ENCODE results near the gene RAF1. TPM values are rescaled to one million over a fixed set of nuclear protein-coding genes. Genes with fewer than 3 reads are reported as not detected.

RAF1 gene
- total and polyA plus RNA-seq, 2 of the 8 experiments (the other 6 are each of a cell fraction or from before 2014, with no cell fraction given) = 103 to 118 TPM

- Histone ChIP-seq H4K8ac (ENCODE audit: extremely low read depth, insufficient read depth, low read length) (no peak overlapping the region), H3K4me2 (ENCODE audit: insufficient read depth in 1 of 2, low read depth in 2 of 2, low read length in 2 of 2) (no peak overlapping the region), H2AFZ (ENCODE audit: low read length) (no peak overlapping the region), H3K9me3 (ENCODE audit: insufficient read depth in 2 of 2, low read depth in 1 of 2, low read length in 1 of 2) (no peaks in the 10 kb centered on the region), H2BK120ac (replicated peaks; ENCODE audit: low read depth, low read length) (no peak overlapping the region), H3K79me1 (ENCODE audit: low read depth, low read length) (peaks cover 3% of the 10 kb centered on the region; the same call in 1 of the 2 replicates), H4K20me1 (replicated peaks in 1 of 2; ENCODE audit: control insufficient read depth in 1 of 2, insufficient read depth in 2 of 2, low read length in 2 of 2) (peaks cover 7 to 12% of the 10 kb centered on the region in 2 experiments), H3K27me3 (replicated peaks in 1 of 4; ENCODE audit: control insufficient read depth in 3 of 4, extremely low read depth in 1 of 4, insufficient read depth in 3 of 4, low read length in 3 of 4) (no peaks in the 10 kb centered on the region), H3K27ac (ENCODE audit: low read depth, low read length) (no peak overlapping the region), H3K18ac (ENCODE audit: extremely low read depth, low read length) (no peak overlapping the region), H4K5ac (ENCODE audit: insufficient read length, low read depth, low read length) (no peak overlapping the region), H3K56ac (replicated peaks; ENCODE audit: insufficient read length, low read depth, low read length) (no peak overlapping the region), H2BK15ac (ENCODE audit: low read length) (no peak overlapping the region), H3K4me1 (replicated peaks in 1 of 4; ENCODE audit: control insufficient read depth in 3 of 4, insufficient read depth in 4 of 4, low read length in 3 of 4) (no peaks in the 10 kb centered on the region), H3K14ac (ENCODE audit: insufficient read length) (no peak overlapping the region), H2BK12ac (ENCODE audit: low read depth, low read length) (no peak overlapping the region), H3K79me2 (ENCODE audit: control insufficient read depth in 1 of 2, insufficient read depth in 2 of 2, low read length in 2 of 2) (peaks cover 10 to 80% of the 10 kb centered on the region in 2 experiments), H3K4me3 (ENCODE audit: extremely low read depth in 1 of 4, insufficient read depth in 2 of 4, low read depth in 3 of 4, low read length in 4 of 4) (no peak overlapping the region), H3K9ac (replicated peaks in 1 of 4; ENCODE audit: extremely low read depth in 1 of 4, low read depth in 3 of 4, low read length in 3 of 4) (no peak overlapping the region), H3K36me3 (ENCODE audit: control insufficient read depth in 2 of 4, insufficient read depth in 4 of 4, low read length in 3 of 4) (peaks cover 4 to 13% (median 7%) of the 10 kb centered on the region in 4 experiments; a peak in 6 of 8 replicates), H2BK20ac (ENCODE audit: low read length) (no peak overlapping the region), H4K91ac (replicated peaks; ENCODE audit: insufficient read length, low read length) (no peak overlapping the region), H3K23ac (ENCODE audit: insufficient read length) (no peak overlapping the region), H2AK5ac (ENCODE audit: low read depth, low read length) (no peak overlapping the region), H3K23me2 (ENCODE audit: low read depth, low read length) (no peaks in the 10 kb centered on the region), H2BK5ac (ENCODE audit: low read depth, low read length) (peak overlapping the region; percentile 68; the same call in 1 of the 2 replicates), H3K4ac (replicated peaks; ENCODE audit: insufficient read length, low read depth, low read length) (no peak overlapping the region)
- WGBS, 2 experiments (ENCODE audit: extremely low coverage in 1 of 2, insufficient coverage in 1 of 2, insufficient read length in 1 of 2, insufficient replicate concordance in 2 of 2, low coverage in 1 of 2, low lambda C conversion rate in 2 of 2, missing lambda C conversion rate in 1 of 2) = 81% methylated on average over 4 of the region's 4 CpGs; no CpG with 5 or more reads in 1 of the 2 experiments
- ChIA-PET POLR2A (ENCODE audit: partially characterized antibody) (no interaction called here), CTCF (ENCODE audit: partially characterized antibody) (interaction anchor here (0.8 to 1.7 kb wide), 3 partner anchors 51 to 123 kb away, joined by 3 read pairs; no protein-coding TSS in a partner anchor)
- TF ChIP-seq PHF8 (conservative IDR thresholded peaks at IDR 0.05; ENCODE audit: low read depth, low read length) (no peak), USF2 (IDR thresholded peaks at IDR 0.05; ENCODE audit: low read length) (no peak), KDM5A (IDR thresholded peaks at IDR 0.05; ENCODE audit: low read length) (no peak), CTBP2 (IDR thresholded peaks at IDR 0.05; ENCODE audit: borderline replicate concordance, insufficient read depth, insufficient read length, low read length) (no peak), JUN (IDR thresholded peaks at IDR 0.05; ENCODE audit: low read depth, low read length) (no peak)
- DNase-seq (ENCODE audit: low read depth in 1 of 2, low spot score in 2 of 2) = no peak
- FAIRE-seq = no peak
Measured at GRCh38 chr3:12622335-12622734, 41.6 kb downstream of the RAF1 start.
